ENCODE results near the gene ANAPC13. TPM values are rescaled to one million over a fixed set of nuclear protein-coding genes. Genes with fewer than 3 reads are reported as not detected.

Gene ANAPC13
- polyA plus RNA-seq, 2 donors: 15.7 to 33.0 TPM

DNA sequence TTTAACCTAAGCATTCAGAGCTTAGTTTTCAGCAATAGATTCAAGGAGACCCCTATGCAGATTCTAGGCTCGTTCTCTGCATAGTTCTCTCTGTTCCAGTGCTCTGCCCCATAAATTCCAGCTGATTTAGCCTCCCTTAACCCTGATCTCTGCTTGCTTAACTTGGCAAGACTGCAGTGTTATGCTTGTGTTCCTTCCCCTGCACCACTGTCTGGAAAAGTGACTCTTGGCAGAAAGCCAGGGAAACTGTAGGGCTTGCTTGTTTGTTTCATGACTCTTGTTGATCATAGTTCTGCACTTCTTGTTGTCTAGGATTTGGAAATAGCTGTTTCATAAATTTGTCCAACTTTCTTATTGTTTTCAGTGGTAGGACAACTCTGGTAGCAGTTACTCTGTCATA, 40.1 kb downstream of the ANAPC13 start:
- no peaks in the 10 kb centered on the region for H3K36me3 ChIP-seq (ENCODE audit: control insufficient read depth in 2 of 2, insufficient read depth in 2 of 2, low read length in 1 of 2)
- WGBS, 2 donors: 45 to 56% methylated on average over 1 of the region's 1 CpG
- no peak overlapping the region for H3K27ac ChIP-seq (ENCODE audit: low read depth in 2 of 2, low read length in 1 of 2)
- peaks cover 3% of the 10 kb centered on the region in 2 donors for H3K4me1 ChIP-seq (ENCODE audit: control insufficient read depth in 2 of 2, insufficient read depth in 2 of 2, low read length in 1 of 2)
- H3K9me3 ChIP-seq (ENCODE audit: control insufficient read depth in 2 of 2, insufficient read depth in 1 of 2, low read depth in 1 of 2, low read length in 1 of 2): no peaks in the 10 kb centered on the region
- H3K27me3 ChIP-seq (ENCODE audit: control insufficient read depth in 1 of 2, insufficient read depth in 2 of 2, low read length in 2 of 2): no peaks in the 10 kb centered on the region
- H3K4me3 ChIP-seq (ENCODE audit: low read depth in 1 of 2, low read length in 2 of 2): no peak overlapping the region

DNA sequence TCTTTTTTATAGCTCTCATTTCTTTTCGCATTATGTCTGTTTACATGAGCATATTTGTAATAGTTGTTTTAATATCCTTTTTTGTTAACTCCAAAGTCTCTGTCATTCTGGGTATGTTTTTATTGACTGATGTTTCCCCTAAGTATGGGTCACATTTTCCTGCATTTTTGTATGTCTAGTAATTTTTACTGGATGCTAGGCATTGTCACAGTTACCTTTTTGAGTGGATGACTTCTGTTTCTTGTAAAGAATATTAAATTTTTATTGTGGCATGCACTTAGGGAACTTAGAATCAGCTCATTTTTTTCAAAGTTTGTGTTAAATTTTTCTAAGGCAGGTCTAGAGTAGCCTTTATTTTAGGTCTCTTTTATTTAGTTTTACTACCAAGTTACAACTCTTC, 40.7 kb downstream of the ANAPC13 start:
- Histone ChIP-seq H3K4me3 (ENCODE audit: low read depth in 1 of 2, low read length in 2 of 2) (no peak overlapping the region), H3K9me3 (ENCODE audit: control insufficient read depth in 2 of 2, insufficient read depth in 1 of 2, low read depth in 1 of 2, low read length in 1 of 2) (no peaks in the 10 kb centered on the region), H3K27me3 (ENCODE audit: control insufficient read depth in 1 of 2, insufficient read depth in 2 of 2, low read length in 2 of 2) (no peaks in the 10 kb centered on the region), H3K4me1 (ENCODE audit: control insufficient read depth in 2 of 2, insufficient read depth in 2 of 2, low read length in 1 of 2) (peaks cover 3% of the 10 kb centered on the region in 2 donors), H3K36me3 (ENCODE audit: control insufficient read depth in 2 of 2, insufficient read depth in 2 of 2, low read length in 1 of 2) (no peaks in the 10 kb centered on the region), H3K27ac (ENCODE audit: low read depth in 2 of 2, low read length in 1 of 2) (no peak overlapping the region)
- 89 to 92% methylated on average over 1 of the region's 1 CpG for WGBS, 2 donors

DNA sequence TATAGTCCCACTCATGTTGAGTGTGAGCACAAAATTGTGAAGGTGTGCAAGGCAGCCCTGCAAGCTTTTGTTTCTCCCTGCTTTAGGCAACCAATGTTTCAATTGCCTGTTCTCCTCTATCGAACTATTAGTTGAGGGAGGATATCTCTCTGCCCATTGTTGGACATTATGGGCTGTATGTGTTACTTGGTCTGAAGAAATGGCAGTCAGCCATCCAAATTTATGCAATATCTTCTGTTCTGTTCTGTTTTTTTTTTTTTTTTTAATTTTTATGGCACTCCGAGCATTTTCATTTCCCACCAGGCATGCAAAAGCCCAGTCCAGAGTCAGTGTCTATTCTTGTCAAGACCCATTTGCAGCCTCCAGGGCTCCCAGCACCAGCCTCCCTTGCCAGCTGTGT, 44.0 kb downstream of the ANAPC13 start:
- Histone ChIP-seq H3K9me3 (ENCODE audit: control insufficient read depth in 2 of 2, insufficient read depth in 1 of 2, low read depth in 1 of 2, low read length in 1 of 2) (no peaks in the 10 kb centered on the region), H3K27ac (ENCODE audit: low read depth in 2 of 2, low read length in 1 of 2) (no peak overlapping the region), H3K27me3 (ENCODE audit: control insufficient read depth in 1 of 2, insufficient read depth in 2 of 2, low read length in 2 of 2) (no peaks in the 10 kb centered on the region), H3K4me3 (ENCODE audit: low read depth in 1 of 2, low read length in 2 of 2) (no peak overlapping the region), H3K36me3 (ENCODE audit: control insufficient read depth in 2 of 2, insufficient read depth in 2 of 2, low read length in 1 of 2) (no peaks in the 10 kb centered on the region), H3K4me1 (ENCODE audit: control insufficient read depth in 2 of 2, insufficient read depth in 2 of 2, low read length in 1 of 2) (no peaks in the 10 kb centered on the region)
- 80 to 81% methylated on average over 2 of the region's 2 CpGs for WGBS, 2 donors

DNA sequence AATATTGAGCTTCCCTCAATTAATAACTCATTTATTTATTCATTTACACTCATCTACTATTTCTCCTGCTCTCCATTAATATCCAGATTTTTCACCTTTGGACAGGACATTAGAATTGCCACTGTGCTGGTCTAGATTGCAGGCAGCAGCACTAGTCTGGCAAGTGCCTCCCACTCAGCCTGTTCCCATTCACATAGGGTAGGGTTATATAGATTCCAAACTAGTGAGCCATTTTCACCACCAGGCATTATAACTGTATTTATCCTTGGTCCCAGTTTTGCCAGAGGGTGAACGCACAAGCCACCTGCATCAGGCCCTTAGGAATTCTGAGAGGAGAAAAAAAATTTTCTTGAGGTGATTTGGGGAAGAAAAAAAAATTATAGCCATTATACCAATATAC, 44.5 kb downstream of the ANAPC13 start:
- no peaks in the 10 kb centered on the region for H3K27me3 ChIP-seq (ENCODE audit: control insufficient read depth in 1 of 2, insufficient read depth in 2 of 2, low read length in 2 of 2)
- no peaks in the 10 kb centered on the region for H3K9me3 ChIP-seq (ENCODE audit: control insufficient read depth in 2 of 2, insufficient read depth in 1 of 2, low read depth in 1 of 2, low read length in 1 of 2)
- no peaks in the 10 kb centered on the region for H3K4me1 ChIP-seq (ENCODE audit: control insufficient read depth in 2 of 2, insufficient read depth in 2 of 2, low read length in 1 of 2)
- 74 to 89% methylated on average over 1 of the region's 1 CpG for WGBS, 2 donors
- no peak overlapping the region for H3K4me3 ChIP-seq (ENCODE audit: low read depth in 1 of 2, low read length in 2 of 2)
- no peak overlapping the region for H3K27ac ChIP-seq (ENCODE audit: low read depth in 2 of 2, low read length in 1 of 2)
- H3K36me3 ChIP-seq (ENCODE audit: control insufficient read depth in 2 of 2, insufficient read depth in 2 of 2, low read length in 1 of 2): no peaks in the 10 kb centered on the region

DNA sequence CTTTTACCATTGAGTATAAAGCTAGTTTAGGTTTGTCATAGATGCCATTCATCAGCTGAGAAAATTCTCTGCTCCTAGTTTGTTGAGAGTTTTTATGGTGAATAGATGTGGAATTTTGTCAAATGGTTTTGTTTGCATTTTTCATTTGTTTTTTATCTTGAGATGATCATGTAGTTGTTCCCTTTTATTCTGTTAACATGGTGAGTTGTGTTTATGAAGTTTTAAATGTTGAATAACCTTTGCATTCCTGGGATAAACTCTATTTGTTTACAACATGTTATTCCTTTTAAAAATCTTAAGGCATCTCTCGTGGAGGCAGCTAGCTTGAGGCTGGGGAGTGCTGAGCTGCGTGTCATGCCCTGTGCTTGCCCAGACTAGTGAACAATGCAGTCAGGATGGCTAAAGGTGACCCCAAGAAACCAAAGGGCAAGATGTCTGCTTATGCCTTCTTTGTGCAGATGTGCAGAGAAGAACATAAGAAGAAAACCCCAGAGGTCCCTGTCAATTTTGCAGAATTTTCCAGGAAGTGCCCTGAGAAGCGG, 48.5 kb downstream of the ANAPC13 start:
- Histone ChIP-seq H3K36me3 (ENCODE audit: control insufficient read depth in 2 of 2, insufficient read depth in 2 of 2, low read length in 1 of 2) (no peaks in the 10 kb centered on the region), H3K4me3 (ENCODE audit: low read depth in 1 of 2, low read length in 2 of 2) (no peak overlapping the region), H3K27me3 (ENCODE audit: control insufficient read depth in 1 of 2, insufficient read depth in 2 of 2, low read length in 2 of 2) (no peaks in the 10 kb centered on the region), H3K27ac (ENCODE audit: low read depth in 2 of 2, low read length in 1 of 2) (no peak overlapping the region), H3K4me1 (ENCODE audit: control insufficient read depth in 2 of 2, insufficient read depth in 2 of 2, low read length in 1 of 2) (no peaks in the 10 kb centered on the region), H3K9me3 (ENCODE audit: control insufficient read depth in 2 of 2, insufficient read depth in 1 of 2, low read depth in 1 of 2, low read length in 1 of 2) (no peaks in the 10 kb centered on the region)
- WGBS, 2 donors: 51 to 70% methylated on average over 3 of the region's 3 CpGs

DNA sequence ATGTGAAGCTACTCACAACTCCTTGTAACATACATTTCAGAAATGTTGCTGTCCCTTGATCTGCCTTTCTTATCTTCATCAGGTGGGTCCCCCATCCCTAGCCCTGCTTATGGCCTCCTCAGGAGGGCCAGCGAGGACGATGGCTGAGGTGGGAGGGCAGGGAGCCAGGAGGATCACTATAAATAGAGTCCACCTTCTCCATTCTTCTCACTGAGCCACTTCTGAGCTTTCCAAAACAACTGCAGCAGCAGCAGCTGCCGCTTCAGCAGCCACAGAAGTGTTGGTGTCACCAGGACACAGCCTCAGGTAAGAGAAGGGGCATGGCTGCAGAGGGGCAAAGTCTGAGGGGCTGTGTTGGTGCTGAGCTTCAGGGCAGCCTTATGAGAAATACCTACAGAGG, 53.5 kb downstream of the ANAPC13 start:
- Histone ChIP-seq H3K27ac (ENCODE audit: low read depth in 2 of 2, low read length in 1 of 2) (no peak overlapping the region), H3K36me3 (ENCODE audit: control insufficient read depth in 2 of 2, insufficient read depth in 2 of 2, low read length in 1 of 2) (no peaks in the 10 kb centered on the region), H3K4me1 (ENCODE audit: control insufficient read depth in 2 of 2, insufficient read depth in 2 of 2, low read length in 1 of 2) (peaks cover 0 to 6% of the 10 kb centered on the region in 2 donors), H3K9me3 (ENCODE audit: control insufficient read depth in 2 of 2, insufficient read depth in 1 of 2, low read depth in 1 of 2, low read length in 1 of 2) (no peaks in the 10 kb centered on the region), H3K4me3 (ENCODE audit: low read depth in 1 of 2, low read length in 2 of 2) (no peak overlapping the region), H3K27me3 (ENCODE audit: control insufficient read depth in 1 of 2, insufficient read depth in 2 of 2, low read length in 2 of 2) (no peaks in the 10 kb centered on the region)
- WGBS, 2 donors: 87 to 93% methylated on average over 3 of the region's 3 CpGs

DNA sequence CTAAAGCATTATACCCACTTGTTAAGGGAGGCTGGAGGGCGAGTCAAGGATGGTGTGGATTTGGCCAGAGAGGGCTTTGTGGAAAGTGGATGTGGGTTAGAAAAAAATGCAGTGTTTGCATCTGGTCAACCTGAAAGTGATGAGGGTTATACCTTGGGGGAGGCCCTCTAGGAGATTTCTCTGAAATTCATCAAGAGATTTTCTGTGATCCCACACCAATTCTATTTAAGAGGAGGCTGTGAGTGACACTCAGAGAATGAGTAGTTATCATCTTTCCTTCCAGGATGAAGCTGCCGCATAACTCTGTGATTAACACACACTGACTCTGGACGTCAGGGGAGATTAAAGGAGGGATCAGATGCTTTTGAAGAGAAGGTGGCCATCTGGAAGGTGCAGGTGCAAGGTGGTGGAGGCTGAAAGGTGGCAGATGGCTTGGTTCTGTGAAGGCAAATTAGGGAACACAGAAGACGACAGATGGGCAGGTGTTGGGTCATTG, 54.8 kb downstream of the ANAPC13 start:
- WGBS, 2 donors: 71% methylated on average over 4 of the region's 4 CpGs
- no peak overlapping the region for H3K4me3 ChIP-seq (ENCODE audit: low read depth in 1 of 2, low read length in 2 of 2)
- no peak overlapping the region for H3K27ac ChIP-seq (ENCODE audit: low read depth in 2 of 2, low read length in 1 of 2)
- no peaks in the 10 kb centered on the region for H3K9me3 ChIP-seq (ENCODE audit: control insufficient read depth in 2 of 2, insufficient read depth in 1 of 2, low read depth in 1 of 2, low read length in 1 of 2)
- H3K27me3 ChIP-seq (ENCODE audit: control insufficient read depth in 1 of 2, insufficient read depth in 2 of 2, low read length in 2 of 2): no peaks in the 10 kb centered on the region
- H3K36me3 ChIP-seq (ENCODE audit: control insufficient read depth in 2 of 2, insufficient read depth in 2 of 2, low read length in 1 of 2): no peaks in the 10 kb centered on the region
- peaks cover 0 to 6% of the 10 kb centered on the region in 2 donors for H3K4me1 ChIP-seq (ENCODE audit: control insufficient read depth in 2 of 2, insufficient read depth in 2 of 2, low read length in 1 of 2)

DNA sequence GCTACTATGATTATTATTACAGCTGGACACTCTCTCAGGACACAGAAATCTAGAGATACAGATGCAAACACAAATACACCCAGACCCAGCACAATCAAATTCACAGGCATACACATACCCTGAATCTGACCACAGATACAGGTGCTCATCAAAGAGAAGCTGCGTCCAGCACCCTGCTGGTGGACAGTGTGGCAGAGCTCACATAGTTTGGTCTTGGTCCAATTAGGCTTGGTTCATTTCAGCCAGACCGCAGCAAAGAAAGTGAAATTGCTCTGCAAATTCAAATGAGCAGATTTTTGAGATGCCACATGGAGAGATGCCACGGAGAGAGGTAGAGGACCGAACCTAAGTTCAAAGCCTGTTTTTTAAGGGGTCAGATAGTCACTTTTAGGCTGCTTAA, 55.6 kb downstream of the ANAPC13 start:
- WGBS, 2 donors: 83 to 89% methylated on average over 4 of the region's 4 CpGs
- Histone ChIP-seq H3K27me3 (ENCODE audit: control insufficient read depth in 1 of 2, insufficient read depth in 2 of 2, low read length in 2 of 2) (no peaks in the 10 kb centered on the region), H3K27ac (ENCODE audit: low read depth in 2 of 2, low read length in 1 of 2) (no peak overlapping the region), H3K9me3 (ENCODE audit: control insufficient read depth in 2 of 2, insufficient read depth in 1 of 2, low read depth in 1 of 2, low read length in 1 of 2) (no peaks in the 10 kb centered on the region), H3K4me1 (ENCODE audit: control insufficient read depth in 2 of 2, insufficient read depth in 2 of 2, low read length in 1 of 2) (peaks cover 0 to 6% of the 10 kb centered on the region in 2 donors), H3K36me3 (ENCODE audit: control insufficient read depth in 2 of 2, insufficient read depth in 2 of 2, low read length in 1 of 2) (no peaks in the 10 kb centered on the region), H3K4me3 (ENCODE audit: low read depth in 1 of 2, low read length in 2 of 2) (no peak overlapping the region)

DNA sequence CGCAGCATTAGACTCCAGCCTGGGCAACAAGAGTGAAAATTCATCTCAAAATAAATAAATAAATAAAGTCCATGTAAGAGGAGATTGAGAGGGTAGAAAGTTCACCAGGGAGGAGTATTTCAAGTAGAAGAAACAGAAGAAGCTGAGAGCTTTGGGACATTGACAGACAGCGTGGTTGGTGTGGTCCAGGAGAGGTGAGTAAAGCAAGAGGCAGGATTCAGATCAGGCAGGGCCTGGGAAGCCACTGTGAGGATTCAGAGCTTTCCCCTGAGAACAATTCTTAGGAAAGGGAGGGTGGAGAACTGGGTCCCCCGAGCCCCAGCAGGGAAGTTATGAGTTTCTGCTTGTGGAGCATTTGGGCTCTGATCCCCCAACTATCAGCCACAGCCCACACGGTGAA, 57.4 kb downstream of the ANAPC13 start:
- H3K27ac ChIP-seq (ENCODE audit: low read depth in 2 of 2, low read length in 1 of 2): no peak overlapping the region
- H3K27me3 ChIP-seq (ENCODE audit: control insufficient read depth in 1 of 2, insufficient read depth in 2 of 2, low read length in 2 of 2): no peaks in the 10 kb centered on the region
- peaks cover 0 to 6% of the 10 kb centered on the region in 2 donors for H3K4me1 ChIP-seq (ENCODE audit: control insufficient read depth in 2 of 2, insufficient read depth in 2 of 2, low read length in 1 of 2)
- H3K9me3 ChIP-seq (ENCODE audit: control insufficient read depth in 2 of 2, insufficient read depth in 1 of 2, low read depth in 1 of 2, low read length in 1 of 2): no peaks in the 10 kb centered on the region
- H3K4me3 ChIP-seq (ENCODE audit: low read depth in 1 of 2, low read length in 2 of 2): no peak overlapping the region
- 85 to 90% methylated on average over 4 of the region's 4 CpGs for WGBS, 2 donors
- no peaks in the 10 kb centered on the region for H3K36me3 ChIP-seq (ENCODE audit: control insufficient read depth in 2 of 2, insufficient read depth in 2 of 2, low read length in 1 of 2)
